ENCODE results near the gene ARMS2.

- TF ChIP-seq EZH2 (IDR thresholded peaks at IDR 0.05; ENCODE audit: low read depth) (no peak), CTCF (conservative IDR thresholded peaks at IDR 0.05) (no peak)
Measured at GRCh38 chr10:122473116-122473515, 18.7 kb downstream of the ARMS2 start.
